OCI-LY1 (cell line): ENCODE results near the gene ABCC3.

Experiments
- H2AFZ ChIP-seq: fragments of 200-600 bp; sonication (generic), shearing (Covaris generic); 2 replicates; pipeline ENCODE4 v1.6.0; 2014; ENCODE audit warnings: antibody characterized with exemption, mild to moderate bottlenecking, low read length
- H3F3A ChIP-seq: fragments of 200-600 bp; sonication (generic), shearing (Covaris generic); 2 replicates; pipeline ENCODE4 v1.6.0; 2014; ENCODE audit warnings: mild to moderate bottlenecking, antibody characterized with exemption, low read length, moderate library complexity; ENCODE audit not compliant: insufficient read depth
- H3K27ac ChIP-seq: fragments of 200-600 bp; sonication (generic); 2 replicates; pipeline ENCODE4 v1.5.1; 2014; ENCODE audit warnings: low read length, mixed run types, mild to moderate bottlenecking, low read depth; ENCODE audit not compliant: poor library complexity, severe bottlenecking
- H3K27me3 ChIP-seq: fragments of 200-600 bp; sonication (generic); 2 replicates; pipeline ENCODE4 v1.6.0; 2014; ENCODE audit warnings: antibody characterized with exemption, mild to moderate bottlenecking, low read length, moderate library complexity; ENCODE audit not compliant: insufficient read depth
- H3K36me3 ChIP-seq: fragments of 200-600 bp; sonication (generic); 2 replicates; pipeline ENCODE4 v1.6.1; 2014; ENCODE audit warnings: mild to moderate bottlenecking, antibody characterized with exemption, low read length, moderate library complexity, mixed read lengths; ENCODE audit not compliant: insufficient read depth
- H3K4me1 ChIP-seq: fragments of 200-600 bp; sonication (generic); 2 replicates; pipeline ENCODE4 v1.5.1; 2014; ENCODE audit warnings: mild to moderate bottlenecking, low read length, moderate library complexity; ENCODE audit not compliant: insufficient read depth, severe bottlenecking
- H3K4me2 ChIP-seq: fragments of 200-600 bp; sonication (generic), shearing (Covaris generic); 2 replicates; pipeline ENCODE4 v1.6.1; 2014; ENCODE audit warnings: low read length
- H3K4me3 ChIP-seq: fragments of 200-600 bp; sonication (generic); 2 replicates; pipeline ENCODE4 v1.5.1; 2014; ENCODE audit warnings: low read length, low read depth, mild to moderate bottlenecking, mixed read lengths; ENCODE audit not compliant: poor library complexity, severe bottlenecking
- H3K79me2 ChIP-seq: fragments of 200-600 bp; shearing (Covaris generic); 2 replicates; pipeline ENCODE4 v1.6.1; 2016; ENCODE audit warnings: mixed run types, low read length, mixed read lengths; ENCODE audit not compliant: insufficient read depth
- H3K9ac ChIP-seq: fragments of 200-600 bp; sonication (generic), shearing (Covaris generic); 2 replicates; pipeline ENCODE4 v1.6.1; 2014; ENCODE audit warnings: mild to moderate bottlenecking, low read length, mixed read lengths
- H3K9me2 ChIP-seq: fragments of 200-600 bp; sonication (generic), shearing (Covaris generic); 2 replicates; pipeline ENCODE4 v1.6.1; 2014; ENCODE audit warnings: low read depth, mild to moderate bottlenecking, low read length, mixed read lengths
- H3K9me3 ChIP-seq: fragments of 200-600 bp; shearing (Covaris generic); 2 replicates; pipeline ENCODE4 v1.6.1; 2014; ENCODE audit warnings: low read length, mixed read lengths
- H4K20me1 ChIP-seq: fragments of 200-600 bp; sonication (generic), shearing (Covaris generic); 2 replicates; pipeline ENCODE4 v1.6.0; 2016; ENCODE audit warnings: mild to moderate bottlenecking, low read length; ENCODE audit not compliant: insufficient read depth
- CTCF ChIP-seq: fragments of 200-600 bp; sonication (generic), shearing (Covaris generic); IDR thresholded peaks from 2 replicates; pipeline ENCODE4 v1.5.1; 2017; ENCODE audit warnings: mild to moderate bottlenecking, antibody characterized with exemption, low read length, moderate library complexity, mixed read lengths
- EZH2 ChIP-seq: fragments of 200-600 bp; sonication (generic), shearing (Covaris generic); IDR thresholded peaks from 2 replicates; pipeline ENCODE4 v1.8.0; 2017; ENCODE audit warnings: borderline replicate concordance, mixed run types, mild to moderate bottlenecking, antibody characterized with exemption, low read length, moderate library complexity, mixed read lengths

Gene ABCC3

GRCh38 chr17:50609380-50610074 is 25.2 kb upstream of the ABCC3 start:
- H3K9ac ChIP-seq = no peak overlapping the region
- no peak overlapping the region for H2AFZ ChIP-seq
- no peaks in the 10 kb centered on the region for H4K20me1 ChIP-seq
- TF ChIP-seq CTCF = no peak
- no peak for TF ChIP-seq EZH2
- no peak overlapping the region for H3K4me3 ChIP-seq
- H3K36me3 ChIP-seq = no peaks in the 10 kb centered on the region
- no peaks in the 10 kb centered on the region for H3K79me2 ChIP-seq
- no peaks in the 10 kb centered on the region for H3K9me3 ChIP-seq
- no peak overlapping the region for H3K4me2 ChIP-seq
- H3K9me2 ChIP-seq = no peaks in the 10 kb centered on the region
- H3K27ac ChIP-seq = no peak overlapping the region
- H3F3A ChIP-seq = no peaks in the 10 kb centered on the region
- H3K4me1 ChIP-seq = no peaks in the 10 kb centered on the region
- H3K27me3 ChIP-seq = peaks cover 4% of the 10 kb centered on the region; the same call in 1 of the 2 replicates

GRCh38 chr17:50611634-50612033 is 23.0 kb upstream of the ABCC3 start:
- no peak overlapping the region for H3K9ac ChIP-seq
- no peaks in the 10 kb centered on the region for H3K4me1 ChIP-seq
- no peaks in the 10 kb centered on the region for H3F3A ChIP-seq
- no peak overlapping the region for H3K27ac ChIP-seq
- no peak for TF ChIP-seq CTCF
- TF ChIP-seq EZH2 = no peak
- no peak overlapping the region for H3K4me2 ChIP-seq
- H3K27me3 ChIP-seq = peaks cover 4% of the 10 kb centered on the region; the same call in 1 of the 2 replicates
- no peaks in the 10 kb centered on the region for H3K36me3 ChIP-seq
- H4K20me1 ChIP-seq = no peaks in the 10 kb centered on the region
- no peak overlapping the region for H3K4me3 ChIP-seq
- no peaks in the 10 kb centered on the region for H3K79me2 ChIP-seq
- H2AFZ ChIP-seq = no peak overlapping the region
- no peaks in the 10 kb centered on the region for H3K9me2 ChIP-seq
- no peaks in the 10 kb centered on the region for H3K9me3 ChIP-seq

- no peaks in the 10 kb centered on the region for H3F3A ChIP-seq
Measured at GRCh38 chr17:50612281-50612680, 22.4 kb upstream of the ABCC3 start.

More at GRCh38 chr17:50612281-50612680, 22.4 kb upstream of the ABCC3 start:
- H3K4me2 ChIP-seq = no peak overlapping the region
- no peaks in the 10 kb centered on the region for H3K36me3 ChIP-seq
- H3K27me3 ChIP-seq = peaks cover 4% of the 10 kb centered on the region; the same call in 1 of the 2 replicates
- H3K4me3 ChIP-seq = no peak overlapping the region
- H2AFZ ChIP-seq = no peak overlapping the region
- H3K27ac ChIP-seq = no peak overlapping the region
- no peaks in the 10 kb centered on the region for H3K79me2 ChIP-seq
- no peaks in the 10 kb centered on the region for H3K4me1 ChIP-seq
- TF ChIP-seq EZH2 (no peak), CTCF (no peak)
- no peak overlapping the region for H3K9ac ChIP-seq
- H3K9me3 ChIP-seq = no peaks in the 10 kb centered on the region
- no peaks in the 10 kb centered on the region for H3K9me2 ChIP-seq
- H4K20me1 ChIP-seq = no peaks in the 10 kb centered on the region
